Lower leg skin (tissue), 3 donors: ENCODE results near the gene PLN.

Source experiments
- CTCF ChIP-seq, 3 donors: fragments of 450-650 bp; IDR thresholded peaks; one replicate each; pipeline ENCODE4 v1.5.1; 2016; ENCODE audit warnings: antibody characterized with exemption in 3 of 3, mild to moderate bottlenecking in 3 of 3, moderate library complexity in 2 of 3
- POLR2A ChIP-seq, 2 donors: fragments of 450-650 bp; IDR thresholded peaks; one replicate each; pipeline ENCODE4 v1.6.1; 2016 to 2017; ENCODE audit warnings: antibody characterized with exemption in 2 of 2, mild to moderate bottlenecking in 1 of 2, moderate library complexity in 1 of 2

DNA sequence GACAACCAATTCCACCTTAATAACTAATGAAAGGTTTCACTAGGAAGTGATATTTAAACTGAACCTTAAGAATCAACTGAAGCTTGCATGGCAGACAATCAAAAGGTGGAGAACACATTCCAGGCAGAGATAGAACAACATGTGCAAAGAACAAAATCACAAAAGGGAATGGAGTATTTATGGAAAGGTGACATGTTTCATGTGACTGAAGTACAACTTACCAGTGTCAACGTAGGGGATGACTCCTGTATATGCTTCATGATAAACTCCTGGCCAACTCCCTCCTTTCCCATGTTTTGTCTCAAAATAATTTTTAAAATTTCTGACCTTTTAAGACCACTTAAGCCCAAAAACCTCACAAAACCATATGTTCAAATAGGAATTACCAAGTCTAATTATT is 6.6 kb downstream of the PLN start:
- TF ChIP-seq CTCF (IDR thresholded peaks at IDR 0.05) (no peak), POLR2A (IDR thresholded peaks at IDR 0.05) (no peak)
